Body of pancreas (tissue), 4 donors: ENCODE data around the gene VMAC.

Experiments used
- CTCF ChIP-seq, 7 experiments: fragments of 450-650 bp in 4 of 7; fragments of 200-600 bp in 3 of 7; sonication (generic) in 3 of 7; IDR thresholded peaks; one replicate each; pipeline ENCODE4 v1.5.1; 2016 to 2019; ENCODE audit warnings: antibody characterized with exemption in 7 of 7
- POLR2A ChIP-seq, 3 donors: fragments of 450-650 bp; IDR thresholded peaks; one replicate each; pipeline ENCODE4 v1.6.1; 2016; ENCODE audit warnings: antibody characterized with exemption in 3 of 3, mild to moderate bottlenecking in 2 of 3

GRCh38 chr19:5877427-5877826 is 27.2 kb upstream of the VMAC start:
- TF ChIP-seq CTCF (IDR thresholded peaks at IDR 0.05) (no peak), POLR2A (IDR thresholded peaks at IDR 0.05) (no peak)
